Measurements from ENCODE around the gene IL17REL. TPM values are rescaled to one million over a fixed set of nuclear protein-coding genes. Genes with fewer than 3 reads are reported as not detected.

The IL17REL gene
- total and polyA plus RNA-seq, 2 of the 13 experiments (the other 11 are each of a cell fraction or from before 2014, with no cell fraction given): not detected

DNA sequence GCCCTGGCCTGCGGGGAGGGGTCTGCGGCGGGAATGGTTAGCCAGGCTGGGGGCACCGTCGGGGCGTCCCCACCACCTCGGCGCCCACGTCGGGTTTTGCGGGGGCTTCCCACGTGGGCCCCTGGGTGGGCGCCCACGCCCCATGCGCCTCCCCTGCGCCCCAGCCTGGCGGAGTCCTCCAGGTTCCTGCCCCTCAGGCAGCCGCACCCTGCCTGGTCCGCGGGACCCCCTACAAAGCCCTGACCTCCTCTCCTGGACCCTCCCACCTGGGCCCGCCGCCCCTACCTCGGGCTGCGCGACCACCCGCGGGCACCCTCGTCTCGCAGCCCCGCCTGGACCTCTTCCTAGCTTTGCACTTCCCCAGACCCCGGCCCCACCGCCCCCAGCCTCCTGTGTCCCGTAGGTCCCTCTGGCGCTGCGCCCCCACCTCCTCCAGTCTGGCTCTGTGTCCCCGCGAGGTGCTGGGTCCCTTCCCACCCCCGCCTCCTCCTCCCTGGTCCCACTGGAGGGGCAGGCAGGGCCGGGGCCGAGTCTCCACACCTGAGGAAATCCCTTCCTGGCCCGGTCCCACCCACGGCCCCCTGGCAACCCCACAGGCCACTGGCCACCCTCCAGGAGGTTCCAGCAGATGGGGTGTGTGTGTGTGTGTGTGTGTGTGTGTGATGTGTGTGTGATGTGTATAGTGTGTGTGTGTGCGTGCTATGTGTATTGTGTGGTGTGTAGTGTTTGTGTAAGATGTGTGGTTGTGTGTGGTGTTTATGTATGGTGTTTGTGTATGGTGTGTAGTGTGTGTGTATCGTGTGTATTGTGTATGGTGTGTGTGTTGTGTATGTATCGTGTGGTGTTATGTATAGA, 40.2 kb downstream of the IL17REL start (continued):
- 0 out of 2 replicates have a peak, but pooled peaks have one; percentile 28 for TF ChIP-seq POLR2AphosphoS2 (IDR thresholded peaks at IDR 0.05; ENCODE audit: low read depth, low read length)

DNA sequence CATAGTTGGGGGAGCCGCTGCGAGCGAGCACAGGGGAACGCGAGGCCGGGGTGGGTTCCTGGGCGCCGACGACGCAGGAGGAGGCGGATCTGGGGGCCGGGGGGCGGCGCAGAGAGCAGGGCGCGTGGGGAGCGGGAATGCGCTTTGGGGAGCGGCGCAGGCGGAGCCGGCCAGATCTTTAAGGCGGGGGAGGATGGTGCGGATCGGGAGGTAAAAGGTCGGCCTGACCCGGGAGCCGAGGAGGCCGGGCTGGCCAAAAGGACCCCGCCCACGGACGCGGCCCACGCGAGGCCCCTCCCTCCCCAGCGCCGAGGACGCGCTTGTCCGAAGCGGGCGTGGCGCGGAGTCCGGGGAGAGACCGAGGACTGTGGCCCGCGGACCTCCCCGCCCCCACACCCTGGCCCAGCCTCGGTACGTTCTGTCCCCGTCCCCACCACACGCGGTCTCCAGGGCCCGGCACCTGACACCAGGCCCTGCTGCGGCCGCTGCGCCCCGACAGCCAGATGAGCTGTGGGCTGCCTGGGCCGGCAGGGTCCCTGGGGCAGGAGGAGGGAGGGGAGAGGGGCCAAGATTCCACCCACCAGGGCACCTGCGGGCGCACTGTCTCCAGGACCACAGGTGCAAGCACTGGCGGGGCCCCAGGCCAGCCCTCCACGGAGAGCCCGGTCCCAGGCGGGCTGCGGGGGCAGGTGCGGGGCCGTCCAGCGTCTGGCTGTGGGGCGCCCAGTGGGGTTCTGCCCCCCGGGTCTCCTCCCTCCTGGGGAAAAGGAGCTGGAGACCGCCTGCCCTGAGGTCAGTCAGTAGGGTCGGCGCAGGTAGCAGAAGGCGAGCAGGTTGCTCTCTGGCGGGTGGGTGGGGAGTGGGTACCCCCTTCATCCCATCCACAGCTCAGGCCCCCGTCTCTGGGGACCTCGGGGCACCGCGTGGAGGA, 41.1 kb downstream of the IL17REL start:
- no peak for FAIRE-seq
- WGBS (ENCODE audit: low lambda C conversion rate): 8% methylated on average over 30 of the region's 81 CpGs
- H3K9me3 ChIP-seq (ENCODE audit: low read length): no peaks in the 10 kb centered on the region
- ATAC-seq: peak; percentile 16
- peaks cover 69% of the 10 kb centered on the region for H3K4me1 ChIP-seq (ENCODE audit: insufficient read depth, low read length)
- DNase-seq (ENCODE audit: low spot score): no peak
- peak overlapping the region; percentile 57 for H3K27ac ChIP-seq (ENCODE audit: extremely low read length, insufficient read depth, low read length)
- peak overlapping the region; percentile 79 for H3K4me2 ChIP-seq (ENCODE audit: low read depth, low read length)
- no peaks in the 10 kb centered on the region for H4K20me1 ChIP-seq (ENCODE audit: insufficient read depth, low read length)
- in situ Hi-C loops (cut with HindIII; ENCODE audit: extremely low pct_ligation_motif_present, low pct_unique_long_range_greater_than_20kb) (no loop called here), intact Hi-C loops (cut with micrococcal nuclease; ENCODE audit: unreplicated experiment) (no loop called here)
- POLR2A ChIA-PET: interaction anchor here (0.9 to 16.4 kb wide), 8 partner anchors 9 to 59 kb away, joined by 3 to 722 read pairs (median 12); partner anchors contain the start of genes ALG12, CRELD2 and PIM3
- CTCF ChIA-PET (ENCODE audit: low intra/inter-chr PET ratio, low total read pairs): no interaction called here
- H3K27me3 ChIP-seq (ENCODE audit: control insufficient read depth in 1 of 2, insufficient read depth in 2 of 2, low read length in 2 of 2): no peaks in the 10 kb centered on the region
- H3K4me3 ChIP-seq (replicated peaks in 1 of 3; ENCODE audit: insufficient read depth in 1 of 3, low read depth in 2 of 3, low read length in 3 of 3): peak overlapping the region; percentile 55 to 71 (median 58)
- H3K36me3 ChIP-seq (replicated peaks in 1 of 2; ENCODE audit: control insufficient read depth in 1 of 2, insufficient read depth in 2 of 2, low read length in 2 of 2): no peaks in the 10 kb centered on the region
- no peaks in the 10 kb centered on the region for H3K79me2 ChIP-seq (ENCODE audit: insufficient read depth, low read length)
- H2AFZ ChIP-seq (ENCODE audit: low read length): no peak overlapping the region
- BruUV-seq (replicated peaks): TSS peak; percentile 74
- peak overlapping the region; percentile 70 for H3K9ac ChIP-seq (ENCODE audit: insufficient read depth, low read depth, low read length)
- TF ChIP-seq ZFX (CRISPR knock-in tag; IDR thresholded peaks at IDR 0.05; ENCODE audit: low read depth) (peak; percentile 43), HNRNPK (IDR thresholded peaks at IDR 0.05; ENCODE audit: low read depth, low read length, poor library complexity, severe bottlenecking) (peak; percentile 66), ZNF597 (CRISPR knock-in tag; IDR thresholded peaks at IDR 0.05) (no peak), IRF9 (CRISPR knock-in tag; IDR thresholded peaks at IDR 0.05; ENCODE audit: borderline replicate concordance) (no peak), HNF4G (IDR thresholded peaks at IDR 0.05; ENCODE audit: borderline replicate concordance, low read depth, low read length) (0 out of 2 replicates have a peak, but pooled peaks have one; percentile 17), HNF4G (CRISPR knock-in tag; IDR thresholded peaks at IDR 0.05; ENCODE audit: borderline replicate concordance, low read depth) (no peak), RFX5 (IDR thresholded peaks at IDR 0.05; ENCODE audit: low read depth, low read length) (no peak), JARID2 (CRISPR knock-in tag; IDR thresholded peaks at IDR 0.05; ENCODE audit: insufficient replicate concordance) (no peak), ZNF510 (CRISPR knock-in tag; IDR thresholded peaks at IDR 0.05; ENCODE audit: low read depth) (no peak), NR1H2 (CRISPR knock-in tag; IDR thresholded peaks at IDR 0.05; ENCODE audit: borderline replicate concordance, low read depth) (no peak), ELF4 (CRISPR knock-in tag; IDR thresholded peaks at IDR 0.05; ENCODE audit: borderline replicate concordance) (no peak), SMAD1 (CRISPR knock-in tag; IDR thresholded peaks at IDR 0.05; ENCODE audit: borderline replicate concordance, low read depth) (no peak), TGIF2 (CRISPR knock-in tag; IDR thresholded peaks at IDR 0.05) (no peak)
- TF ChIP-seq, protein P1, sequence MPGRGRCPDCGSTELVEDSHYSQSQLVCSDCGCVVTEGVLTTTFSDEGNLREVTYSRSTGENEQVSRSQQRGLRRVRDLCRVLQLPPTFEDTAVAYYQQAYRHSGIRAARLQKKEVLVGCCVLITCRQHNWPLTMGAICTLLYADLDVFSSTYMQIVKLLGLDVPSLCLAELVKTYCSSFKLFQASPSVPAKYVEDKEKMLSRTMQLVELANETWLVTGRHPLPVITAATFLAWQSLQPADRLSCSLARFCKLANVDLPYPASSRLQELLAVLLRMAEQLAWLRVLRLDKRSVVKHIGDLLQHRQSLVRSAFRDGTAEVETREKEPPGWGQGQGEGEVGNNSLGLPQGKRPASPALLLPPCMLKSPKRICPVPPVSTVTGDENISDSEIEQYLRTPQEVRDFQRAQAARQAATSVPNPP (CRISPR knock-in tag; IDR thresholded peaks at IDR 0.05): no peak

Measured in HepG2 (cell line).